Hair follicle dermal papilla cell (primary cell): Measurements from ENCODE around the gene PDXDC1. TPM values are rescaled to one million over a fixed set of nuclear protein-coding genes. Genes with fewer than 3 reads are reported as not detected.

Experiments
- small RNA-seq: library from RNA; depleted of rRNA; stranded (forward); fragments of <200 nt; gene quantifications from one replicate; pipeline ENCODE3, GENCODE V24; 2012
- total RNA-seq: library from RNA; depleted of rRNA; stranded (reverse); fragments of >200 nt; gene quantifications from 2 replicates; pipeline ENCODE4 v1.2.3, GENCODE V29; 2012

The PDXDC1 gene
- 102 and 118 TPM in 2 replicates for total RNA-seq

GRCh38 chr16:14974656-14975417, at the start of gene PDXDC1:
PDXDC1 (plus strand) TSS chr16:14975026; CDS start chr16:14975200, 174 bp downstream.

GRCh38 chr16:14937143-14937542, 37.7 kb upstream of the PDXDC1 start, which contains the start of gene NPIPA1:
NPIPA1 (plus strand) TSS chr16:14937443; CDS start chr16:14937443, 0 bp downstream.

GRCh38 chr16:15093955-15094827, 119.4 kb downstream of the PDXDC1 start, which contains the start of gene RRN3:
RRN3 (minus strand) TSS chr16:15094272; CDS start chr16:15094233, 39 bp downstream.

Small RNAs within 50 kb of the gene (small RNA-seq; reads per million reads assigned to genes)
- not detected for gene AC138932.4
- gene MIR1972-1: not detected
- gene MIR3180-4: not detected
- gene MIR6511A1: not detected
- not detected for gene MIR6770-1
- not detected for gene RF00019

Other genes with a start within 250 kb of the PDXDC1 start
- 0.24 and 0.32 TPM in 2 replicates for gene NPIPA2, start 232.5 kb upstream of the PDXDC1 start, total RNA-seq
- 86.5 and 93.6 TPM in 2 replicates for gene NOMO1, start 141.3 kb upstream of the PDXDC1 start, total RNA-seq
- 39.6 and 51.0 TPM in 2 replicates for gene NPIPA1, start 37.6 kb upstream of the PDXDC1 start, total RNA-seq
- gene NTAN1, start 81.0 kb downstream of the PDXDC1 start, total RNA-seq: 81.9 and 89.6 TPM in 2 replicates
- gene RRN3, start 119.2 kb downstream of the PDXDC1 start, total RNA-seq: 26.7 and 27.9 TPM in 2 replicates